Choroid plexus epithelial cell (primary cell): ENCODE measurements around the gene NXN.

ENCODE experiments used
- DNase-seq: peaks from one replicate; pipeline ENCODE4 v3.0.0-alpha.2; 2010; ENCODE audit warnings: low read depth
- H3K4me3 ChIP-seq: 2 replicates; pipeline ENCODE4 v1.5.1; 2011; ENCODE audit warnings: low read depth, mild to moderate bottlenecking, control low read depth, low read length, moderate library complexity
- CTCF ChIP-seq: conservative IDR thresholded peaks from 2 replicates; pipeline ENCODE4 v1.5.1; 2011; ENCODE audit warnings: low read depth, mild to moderate bottlenecking, control low read depth, inconsistent platforms, low read length, moderate library complexity

Gene NXN

GRCh38 chr17:866568-867103 is 112.9 kb downstream of the NXN start:
- no peak for TF ChIP-seq CTCF
- no peak overlapping the region for H3K4me3 ChIP-seq
- no peak for DNase-seq

DNA sequence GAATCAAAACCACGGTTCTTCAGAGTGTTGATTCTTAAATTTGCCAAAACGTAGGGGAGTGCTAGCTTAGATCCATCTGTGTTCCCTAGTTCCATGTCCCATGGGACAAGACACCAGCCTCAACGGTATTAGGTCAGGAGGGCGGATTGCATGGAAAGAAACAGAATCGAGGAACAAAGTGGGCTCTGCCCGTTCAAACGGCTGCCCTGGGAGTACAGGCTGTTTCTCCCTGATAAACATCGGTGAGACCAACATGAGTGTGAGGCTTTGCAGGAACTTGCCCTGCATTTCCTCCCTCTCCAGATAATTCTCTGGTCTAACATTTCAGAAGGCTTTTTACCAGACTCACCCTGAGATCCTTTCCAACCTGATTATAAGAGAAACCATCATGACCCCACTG is 115.3 kb downstream of the NXN start:
- no peak for DNase-seq
- H3K4me3 ChIP-seq, result no peak overlapping the region
- TF ChIP-seq CTCF, result no peak

DNA sequence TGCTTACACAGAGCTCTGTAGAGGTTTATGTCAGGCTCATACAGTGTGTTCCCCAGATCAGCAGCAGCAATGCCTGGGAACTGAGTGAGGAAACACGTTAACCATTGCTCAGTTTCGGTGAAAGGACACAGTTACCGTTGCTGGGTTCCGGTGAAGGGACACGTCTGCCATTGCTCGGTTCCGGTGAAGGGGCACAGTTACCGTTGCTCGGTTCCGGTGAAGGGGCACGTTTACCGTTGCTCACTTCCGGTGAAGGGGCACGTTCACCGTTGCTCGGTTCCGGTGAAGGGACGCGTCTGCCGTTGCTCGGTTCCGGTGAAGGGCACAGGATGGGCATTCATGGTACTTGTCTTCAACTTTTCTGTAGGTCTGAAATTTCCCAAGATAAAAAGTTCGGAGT is 115.7 kb downstream of the NXN start:
- H3K4me3 ChIP-seq, result no peak overlapping the region
- no peak for TF ChIP-seq CTCF
- no peak for DNase-seq

GRCh38 chr17:862582-862981 is 117.0 kb downstream of the NXN start:
- no peak overlapping the region for H3K4me3 ChIP-seq
- TF ChIP-seq CTCF, result no peak
- no peak for DNase-seq

DNA sequence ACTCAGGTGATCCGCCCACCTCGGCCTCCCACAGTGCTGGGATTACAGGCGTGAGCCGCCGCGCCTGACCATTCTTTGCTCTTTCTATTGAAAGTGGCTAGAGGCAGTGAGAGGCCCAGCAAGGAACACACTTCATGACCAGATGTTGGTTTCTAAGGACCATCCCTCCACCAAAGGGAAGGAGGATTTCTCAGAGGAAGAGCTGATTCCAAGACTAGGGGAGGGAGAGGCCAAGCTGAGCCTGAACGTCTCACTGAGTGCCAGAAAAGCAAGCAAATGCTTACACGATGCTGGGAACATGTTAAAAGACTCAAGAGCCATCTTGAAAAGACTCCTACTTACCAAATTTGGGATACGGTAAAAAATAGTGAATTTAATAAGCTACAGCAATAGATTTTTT is 118.2 kb downstream of the NXN start:
- no peak for TF ChIP-seq CTCF
- no peak overlapping the region for H3K4me3 ChIP-seq
- no peak for DNase-seq

DNA sequence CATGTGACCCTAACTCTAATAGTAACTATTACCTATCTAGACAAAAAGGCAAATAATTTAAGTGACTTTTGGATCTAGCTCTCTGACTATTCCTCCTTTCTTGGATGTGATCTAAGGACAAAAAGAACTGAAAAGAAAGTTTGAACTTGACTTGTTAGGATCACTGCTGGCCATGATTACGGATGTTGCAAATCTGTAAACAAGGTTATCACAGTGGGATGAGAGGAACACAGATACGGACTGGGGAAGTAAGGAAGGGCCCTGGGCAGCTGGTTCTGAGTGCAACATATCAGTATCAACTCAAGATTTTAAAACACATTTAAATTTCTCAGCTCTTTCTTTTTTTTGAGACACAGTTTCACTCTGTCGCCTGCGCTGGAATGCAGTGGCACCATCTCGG is 118.8 kb downstream of the NXN start:
- H3K4me3 ChIP-seq, result no peak overlapping the region
- TF ChIP-seq CTCF, result no peak
- no peak for DNase-seq

GRCh38 chr17:859824-860195 is 119.8 kb downstream of the NXN start:
- H3K4me3 ChIP-seq, result no peak overlapping the region
- peak; percentile 51 for DNase-seq

More at GRCh38 chr17:859824-860195, 119.8 kb downstream of the NXN start:
- TF ChIP-seq CTCF, result no peak
